ENCODE results near the gene TGIF1. TPM values are rescaled to one million over a fixed set of nuclear protein-coding genes. Genes with fewer than 3 reads are reported as not detected.
A peak's percentile ranks its signal among the peaks of the same experiment; 100 is the strongest.

The TGIF1 gene
- total and polyA plus RNA-seq, 9 of the 15 experiments (the other 6 are each of a cell fraction or from before 2014, with no cell fraction given): 16.1 to 77.7 (median 44.6) TPM

- TF ChIP-seq ZBTB9 (CRISPR knock-in tag; IDR thresholded peaks at IDR 0.05): peak; percentile 94
- peak; percentile 99 for TF ChIP-seq TAF1 (IDR thresholded peaks at IDR 0.05; ENCODE audit: control insufficient read depth, extremely low read depth, insufficient read depth, low read length, severe bottlenecking)
- TF ChIP-seq E2F4 (CRISPR knock-in tag; IDR thresholded peaks at IDR 0.05; ENCODE audit: low read depth): 0 out of 2 replicates have a peak, but pooled peaks have one; percentile 7
- TF ChIP-seq SNRNP70 (optimal IDR thresholded peaks at IDR 0.05; ENCODE audit: low read depth, low read length): no peak
- TF ChIP-seq POLR3A (IDR thresholded peaks at IDR 0.05; ENCODE audit: borderline replicate concordance, extremely low read depth, insufficient read depth, insufficient read length): no peak
- TF ChIP-seq ZFPM2 (CRISPR knock-in tag; IDR thresholded peaks at IDR 0.05): no peak
- TF ChIP-seq PYGO2 (tag; IDR thresholded peaks at IDR 0.05): no peak
- TF ChIP-seq NFYB (IDR thresholded peaks at IDR 0.05; ENCODE audit: extremely low read depth, insufficient read length): no peak
- no peak for TF ChIP-seq SMAD2 (IDR thresholded peaks at IDR 0.05; ENCODE audit: low read depth, low read length)
- TF ChIP-seq FOXP1 (CRISPR knock-in tag; IDR thresholded peaks at IDR 0.05): no peak; the same call in 1 of the 2 replicates
- no peak for TF ChIP-seq PHB (CRISPR knock-in tag; IDR thresholded peaks at IDR 0.05)
- peak; percentile 89 for TF ChIP-seq JUND (IDR thresholded peaks at IDR 0.05; ENCODE audit: borderline replicate concordance, low read depth, low read length)
- TF ChIP-seq JUND (tag; IDR thresholded peaks at IDR 0.05; ENCODE audit: borderline replicate concordance, low read depth, low read length): peak; percentile 83; the same call in 1 of the 3 replicates
- TF ChIP-seq ZNF740 (CRISPR knock-in tag; IDR thresholded peaks at IDR 0.05): no peak
- TF ChIP-seq ZNF740 (tag; IDR thresholded peaks at IDR 0.05): peak in 1 of 2 experiments; percentile 84; a peak in 2 of 4 replicates
- TF ChIP-seq TAL1 (IDR thresholded peaks at IDR 0.05): no peak
- peak; percentile 3 for TF ChIP-seq CHD1 (IDR thresholded peaks at IDR 0.05; ENCODE audit: low read length)
- TF ChIP-seq SREBF2 (CRISPR knock-in tag; IDR thresholded peaks at IDR 0.05): no peak
- TF ChIP-seq ATF4 (CRISPR knock-in tag; IDR thresholded peaks at IDR 0.05): no peak
- TF ChIP-seq MTA1 (IDR thresholded peaks at IDR 0.05; ENCODE audit: borderline replicate concordance): no peak
- no peak for TF ChIP-seq RAD51 (IDR thresholded peaks at IDR 0.05; ENCODE audit: borderline replicate concordance, low read depth)
- no peak for TF ChIP-seq SAFB2 (IDR thresholded peaks at IDR 0.05; ENCODE audit: borderline replicate concordance, low read depth, low read length, severe bottlenecking)
- TF ChIP-seq ZNF79 (CRISPR knock-in tag; IDR thresholded peaks at IDR 0.05; ENCODE audit: low read depth): peak; percentile 41; the same call in 1 of the 2 replicates
- peak; percentile 12; the same call in 1 of the 2 replicates for TF ChIP-seq MEF2D (tag; conservative IDR thresholded peaks at IDR 0.05; ENCODE audit: low read depth)
Measured at GRCh38 chr18:3447895-3448837, 1.8 kb upstream of the TGIF1 start (continued).

Data from K562 (cell line).